ENCODE results near the gene RBM15B.

The RBM15B gene

GRCh38 chr3:51378065-51378464, 13.0 kb upstream of the RBM15B start:
- DNase-seq (ENCODE audit: low spot score) = no peak

GRCh38 chr3:51378726-51379125, 12.4 kb upstream of the RBM15B start:
- DNase-seq (ENCODE audit: low spot score) = no peak

GRCh38 chr3:51379301-51379700, 11.8 kb upstream of the RBM15B start:
- no peak for DNase-seq (ENCODE audit: low spot score)

GRCh38 chr3:51379746-51380455, 11.2 kb upstream of the RBM15B start:
- no peak for DNase-seq (ENCODE audit: low spot score)

- DNase-seq (ENCODE audit: low spot score) = no peak
Measured at GRCh38 chr3:51380601-51381332, 10.3 kb upstream of the RBM15B start.

- DNase-seq (ENCODE audit: low spot score) = no peak
Measured at GRCh38 chr3:51381333-51381705, 9.8 kb upstream of the RBM15B start.

- no peak for DNase-seq (ENCODE audit: low spot score)
Measured at GRCh38 chr3:51382076-51382745, 8.9 kb upstream of the RBM15B start.

- DNase-seq (ENCODE audit: low spot score) = no peak
Measured at GRCh38 chr3:51382947-51383578, 8.0 kb upstream of the RBM15B start.

GRCh38 chr3:51384055-51384725, 6.9 kb upstream of the RBM15B start:
- peak; percentile 13 for DNase-seq (ENCODE audit: low spot score)

- peak; percentile 97 for DNase-seq (ENCODE audit: low spot score)
Measured at GRCh38 chr3:51384726-51385473, 6.2 kb upstream of the RBM15B start, which contains the start of gene MANF. TSS of gene MANF (plus strand) at chr3:51385291. CDS start at chr3:51385343, 52 bp downstream.

- DNase-seq (ENCODE audit: low spot score) = no peak
Measured at GRCh38 chr3:51385621-51386091, 5.4 kb upstream of the RBM15B start.

GRCh38 chr3:51386159-51386851, 4.8 kb upstream of the RBM15B start:
- no peak for DNase-seq (ENCODE audit: low spot score)

- DNase-seq (ENCODE audit: low spot score) = no peak
Measured at GRCh38 chr3:51386852-51387229, 4.2 kb upstream of the RBM15B start.

- peak; percentile 53 for DNase-seq (ENCODE audit: low spot score)
Measured at GRCh38 chr3:51387281-51387680, 3.8 kb upstream of the RBM15B start.

GRCh38 chr3:51388286-51389029, 2.6 kb upstream of the RBM15B start:
- no peak for DNase-seq (ENCODE audit: low spot score)

GRCh38 chr3:51389423-51390183, 1.5 kb upstream of the RBM15B start:
- DNase-seq (ENCODE audit: low spot score) = peak; percentile 69

GRCh38 chr3:51390246-51391074, 625 bp upstream of the RBM15B start:
- no peak for DNase-seq (ENCODE audit: low spot score)

Data from hematopoietic multipotent progenitor cell treated with erythropoietin and hydrocortisone succinate and interleukin-3 and kit ligand, for 15 days (in vitro differentiated cells).